Sigmoid colon (tissue), 7 donors: Measurements from ENCODE around the gene ART4. TPM values are rescaled to one million over a fixed set of nuclear protein-coding genes. Genes with fewer than 3 reads are reported as not detected.

Experiments
- DNase-seq: peaks from one replicate; pipeline ENCODE4 v3.0.0-alpha.2; 2019
- H3K27ac ChIP-seq, 4 donors: fragments of 200-600 bp; sonication (generic); one replicate each; pipeline ENCODE4 v1.5.1; 2016 to 2019; ENCODE audit warnings: mild to moderate bottlenecking in 1 of 4
- H3K27me3 ChIP-seq, 3 donors: fragments of 200-600 bp; sonication (generic); one replicate each; pipeline ENCODE4 v1.5.1; 2019; ENCODE audit warnings: mild to moderate bottlenecking in 1 of 3
- H3K36me3 ChIP-seq, 4 donors: fragments of 200-600 bp; sonication (generic); one replicate each; pipeline ENCODE4 v1.5.1; 2016 to 2019
- H3K4me1 ChIP-seq, 4 donors: fragments of 200-600 bp; sonication (generic); one replicate each; pipeline ENCODE4 v1.5.1; 2017 to 2019
- H3K4me3 ChIP-seq, 4 donors: fragments of 200-600 bp; sonication (generic); one replicate each; pipeline ENCODE4 v1.5.1; 2017 to 2019; ENCODE audit warnings: mild to moderate bottlenecking in 2 of 4, moderate library complexity in 1 of 4
- H3K9me3 ChIP-seq, 4 donors: fragments of 200-600 bp in 3 of 4; sonication (generic) in 3 of 4; one replicate each; pipeline versions ENCODE4 v1.5.1 to v1.6.1; 2013 to 2019
- EP300 ChIP-seq, 4 donors: sonication (generic); formaldehyde crosslinking; IDR thresholded peaks; one replicate each; pipeline ENCODE4 v1.6.1; 2017; ENCODE audit warnings: antibody characterized with exemption in 4 of 4
- POLR2A ChIP-seq, 2 donors: fragments of 450-650 bp; IDR thresholded peaks; one replicate each; pipeline ENCODE4 v1.6.1; 2016; ENCODE audit warnings: antibody characterized with exemption in 2 of 2, mild to moderate bottlenecking in 2 of 2, moderate library complexity in 2 of 2
- POLR2AphosphoS5 ChIP-seq, 4 donors: sonication (generic); formaldehyde crosslinking; IDR thresholded peaks; one replicate each; pipeline ENCODE4 v1.6.1; 2017; ENCODE audit warnings: antibody characterized with exemption in 4 of 4
- WGBS, 2 donors: extraction: QIAGEN DNeasy Blood & Tissue Kit; methylation state at CpG; one replicate each; pipeline ENCODE4 v1.1.7; 2013; 5-methylcytosine and 5-hydroxymethylcytosine counted together
- intact Hi-C: fragments of 100-400 bp; cut with DNase I; formaldehyde crosslinking; loops from one replicate; pipeline ENCODE4 v1.15.1; 2023
- polyA plus RNA-seq, 3 donors: library from polyadenylated mRNA; stranded (reverse); fragments of 200-250 nt; gene quantifications; one replicate each; pipeline ENCODE4 v1.2.3, GENCODE V29; 2013
- total RNA-seq, 4 donors: library from RNA; depleted of rRNA; stranded (reverse); fragments of >200 nt; gene quantifications; one replicate each; pipeline ENCODE4 v1.1.0, GENCODE V29; 2016
- TF ChIP-seq, protein P1 (sequence below), 4 experiments: fragments of 450-650 bp in 3 of 4; fragments of 200-600 bp in 1 of 4; IDR thresholded peaks; one replicate each; pipeline ENCODE4 v1.5.1; 2016 to 2019; ENCODE audit warnings: antibody characterized with exemption in 4 of 4, mild to moderate bottlenecking in 3 of 4, moderate library complexity in 2 of 4
- donor health status: healthy with polysubstance abuse.
- donor health status: Bipolar disorder and iron deficiency.
- donor health status: healthy.

ART4 gene
- total and polyA plus RNA-seq, 7 donors, result 0.27 to 3.1 (median 0.58) TPM; not detected in 1

DNA sequence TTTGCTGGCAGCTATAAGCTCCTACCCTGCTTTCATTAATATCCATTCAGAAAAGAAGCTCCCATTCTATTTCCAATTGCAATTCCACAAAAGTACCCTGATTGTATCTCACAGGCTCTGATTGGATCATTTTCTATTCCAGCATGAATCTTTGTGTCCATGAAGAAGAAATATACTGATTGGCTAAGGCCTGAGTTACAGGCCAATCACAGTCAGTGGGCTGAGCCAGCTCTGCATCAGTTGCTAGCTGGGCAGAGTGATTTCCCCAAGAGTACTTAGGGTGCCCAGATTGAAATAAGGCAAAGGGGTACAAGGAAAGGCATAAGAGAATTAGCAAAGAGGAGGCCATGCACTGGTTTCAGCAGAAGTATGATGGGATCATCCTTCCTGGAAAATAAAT is 14.4 kb downstream of the ART4 start:
- H3K9me3 ChIP-seq, result no peaks in the 10 kb centered on the region
- no peaks in the 10 kb centered on the region for H3K27me3 ChIP-seq
- no peak for TF ChIP-seq EP300 (IDR thresholded peaks at IDR 0.05)
- TF ChIP-seq POLR2AphosphoS5 (IDR thresholded peaks at IDR 0.05), result no peak
- TF ChIP-seq, protein P1, sequence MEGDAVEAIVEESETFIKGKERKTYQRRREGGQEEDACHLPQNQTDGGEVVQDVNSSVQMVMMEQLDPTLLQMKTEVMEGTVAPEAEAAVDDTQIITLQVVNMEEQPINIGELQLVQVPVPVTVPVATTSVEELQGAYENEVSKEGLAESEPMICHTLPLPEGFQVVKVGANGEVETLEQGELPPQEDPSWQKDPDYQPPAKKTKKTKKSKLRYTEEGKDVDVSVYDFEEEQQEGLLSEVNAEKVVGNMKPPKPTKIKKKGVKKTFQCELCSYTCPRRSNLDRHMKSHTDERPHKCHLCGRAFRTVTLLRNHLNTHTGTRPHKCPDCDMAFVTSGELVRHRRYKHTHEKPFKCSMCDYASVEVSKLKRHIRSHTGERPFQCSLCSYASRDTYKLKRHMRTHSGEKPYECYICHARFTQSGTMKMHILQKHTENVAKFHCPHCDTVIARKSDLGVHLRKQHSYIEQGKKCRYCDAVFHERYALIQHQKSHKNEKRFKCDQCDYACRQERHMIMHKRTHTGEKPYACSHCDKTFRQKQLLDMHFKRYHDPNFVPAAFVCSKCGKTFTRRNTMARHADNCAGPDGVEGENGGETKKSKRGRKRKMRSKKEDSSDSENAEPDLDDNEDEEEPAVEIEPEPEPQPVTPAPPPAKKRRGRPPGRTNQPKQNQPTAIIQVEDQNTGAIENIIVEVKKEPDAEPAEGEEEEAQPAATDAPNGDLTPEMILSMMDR (IDR thresholded peaks at IDR 0.05), result no peak
- no peaks in the 10 kb centered on the region for H3K4me1 ChIP-seq
- H3K36me3 ChIP-seq, result no peaks in the 10 kb centered on the region
- no peak for DNase-seq
- no peak overlapping the region for H3K27ac ChIP-seq
- H3K4me3 ChIP-seq, result no peak overlapping the region
- intact Hi-C loops, result no loop called here

DNA sequence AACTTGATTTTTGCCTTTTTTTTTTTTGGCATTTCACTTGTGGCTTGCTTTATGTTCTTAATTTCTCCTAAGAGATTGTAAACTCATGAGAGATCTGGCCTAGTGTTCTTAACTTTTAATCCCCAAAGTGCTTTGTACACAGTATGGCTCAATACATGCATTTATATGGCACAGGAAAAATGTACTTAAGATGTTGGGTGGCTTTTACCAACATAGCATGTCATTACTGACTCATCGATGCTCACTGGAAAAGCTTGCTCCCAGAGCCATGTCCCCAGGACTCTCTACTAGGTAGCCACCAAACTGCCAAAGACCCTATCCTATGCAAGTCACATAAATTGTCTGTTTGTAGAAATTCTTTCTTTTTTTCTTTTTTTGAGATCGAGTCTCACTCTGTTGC is 16.3 kb downstream of the ART4 start:
- intact Hi-C loops, result no loop called here
- TF ChIP-seq EP300 (IDR thresholded peaks at IDR 0.05) (no peak), POLR2A (IDR thresholded peaks at IDR 0.05) (no peak), POLR2AphosphoS5 (IDR thresholded peaks at IDR 0.05) (no peak)
- TF ChIP-seq, protein P1 (IDR thresholded peaks at IDR 0.05), result no peak
- H3K9me3 ChIP-seq, result no peaks in the 10 kb centered on the region
- WGBS, 2 donors, result 91 to 95% methylated on average over 2 of the region's 2 CpGs
- no peaks in the 10 kb centered on the region for H3K27me3 ChIP-seq
- no peak overlapping the region for H3K27ac ChIP-seq
- DNase-seq, result no peak
- H3K4me3 ChIP-seq, result no peak overlapping the region
- no peaks in the 10 kb centered on the region for H3K4me1 ChIP-seq
- no peaks in the 10 kb centered on the region for H3K36me3 ChIP-seq

DNA sequence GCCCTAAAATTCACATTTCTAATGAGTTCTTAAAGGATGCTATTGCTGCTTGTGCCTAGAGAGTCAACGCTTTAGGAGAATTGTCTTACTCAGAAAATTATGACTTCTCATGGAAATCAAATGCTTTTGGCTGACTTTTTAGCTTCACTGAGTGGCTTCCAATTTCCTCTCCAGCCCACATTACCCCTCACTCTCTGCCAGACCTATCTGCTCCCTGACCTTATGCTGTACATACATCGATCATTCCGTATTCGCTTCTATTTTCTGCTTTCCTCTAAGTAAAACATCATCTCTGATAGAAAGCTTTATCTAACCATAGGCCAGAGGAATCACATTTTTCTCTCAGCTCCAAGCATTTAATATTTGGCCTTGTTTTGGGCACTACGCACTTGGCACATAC is 16.8 kb downstream of the ART4 start:
- intact Hi-C loops, result no loop called here
- 88 to 95% methylated on average over 5 of the region's 5 CpGs for WGBS, 2 donors
- H3K9me3 ChIP-seq, result no peaks in the 10 kb centered on the region
- H3K27ac ChIP-seq, result no peak overlapping the region
- H3K4me1 ChIP-seq, result no peaks in the 10 kb centered on the region
- H3K4me3 ChIP-seq, result no peak overlapping the region
- no peak for DNase-seq
- no peaks in the 10 kb centered on the region for H3K36me3 ChIP-seq
- TF ChIP-seq, protein P1 (IDR thresholded peaks at IDR 0.05), result no peak
- TF ChIP-seq EP300 (IDR thresholded peaks at IDR 0.05) (no peak), POLR2AphosphoS5 (IDR thresholded peaks at IDR 0.05) (no peak), POLR2A (IDR thresholded peaks at IDR 0.05) (no peak)
- H3K27me3 ChIP-seq, result no peaks in the 10 kb centered on the region

DNA sequence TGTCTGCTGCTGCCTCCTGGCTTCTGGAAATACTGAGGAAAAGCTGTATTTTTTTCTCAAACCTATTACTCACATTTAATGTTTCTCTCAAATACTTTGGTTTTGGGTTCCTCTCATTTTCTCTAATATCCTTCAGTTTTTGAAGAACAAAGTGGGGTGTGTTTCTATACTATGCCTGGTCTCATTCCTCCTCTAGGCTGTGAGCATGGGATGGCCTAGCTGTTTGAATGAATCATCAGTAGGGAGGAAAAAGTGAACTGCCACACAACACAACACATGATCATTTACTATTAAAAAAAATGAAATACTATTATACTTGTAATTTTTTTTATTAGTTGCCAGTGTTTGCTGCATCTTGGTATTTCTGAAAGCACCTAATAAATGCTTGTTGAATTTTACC is 18.1 kb downstream of the ART4 start:
- TF ChIP-seq, protein P1 (IDR thresholded peaks at IDR 0.05), result no peak
- TF ChIP-seq EP300 (IDR thresholded peaks at IDR 0.05), result no peak
- TF ChIP-seq POLR2AphosphoS5 (IDR thresholded peaks at IDR 0.05), result no peak
- no peak for TF ChIP-seq POLR2A (IDR thresholded peaks at IDR 0.05)
- intact Hi-C loops, result no loop called here
- Histone ChIP-seq H3K27ac (no peak overlapping the region), H3K4me1 (no peaks in the 10 kb centered on the region), H3K27me3 (no peaks in the 10 kb centered on the region), H3K36me3 (no peaks in the 10 kb centered on the region), H3K9me3 (no peaks in the 10 kb centered on the region), H3K4me3 (no peak overlapping the region)
- no peak for DNase-seq

DNA sequence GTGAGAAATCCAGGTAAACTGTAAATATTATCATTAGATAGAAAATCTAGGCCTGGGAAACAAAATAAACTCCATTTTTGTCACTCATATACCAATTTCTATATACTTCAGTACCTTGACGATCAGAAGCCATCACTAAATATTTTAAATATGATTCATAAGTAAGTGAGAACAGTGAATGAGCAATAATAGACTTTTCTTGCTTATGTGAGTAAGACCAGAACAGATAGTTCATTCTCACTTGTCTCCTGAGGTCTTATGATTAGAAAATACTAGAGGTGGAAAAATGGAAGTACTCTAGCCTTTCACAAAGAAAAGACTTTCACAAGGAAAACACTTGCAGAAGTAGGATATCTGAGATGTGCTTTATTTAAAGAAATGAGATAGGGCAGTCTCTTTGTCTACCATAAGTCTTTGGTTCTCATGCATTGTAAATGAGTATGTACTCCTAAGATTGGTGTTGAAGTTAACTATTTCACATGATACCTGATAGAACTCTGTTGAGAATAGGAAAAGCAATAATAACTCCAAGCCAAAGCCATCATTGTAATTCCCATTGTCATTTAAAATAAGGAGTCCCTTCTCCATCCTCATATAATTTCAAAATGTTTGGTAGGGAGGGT is 19.2 kb downstream of the ART4 start:
- Histone ChIP-seq H3K27ac (no peak overlapping the region), H3K36me3 (no peaks in the 10 kb centered on the region), H3K27me3 (no peaks in the 10 kb centered on the region), H3K9me3 (no peaks in the 10 kb centered on the region), H3K4me1 (no peaks in the 10 kb centered on the region), H3K4me3 (no peak overlapping the region)
- intact Hi-C loops, result no loop called here
- DNase-seq, result no peak
- TF ChIP-seq EP300 (IDR thresholded peaks at IDR 0.05) (no peak), POLR2AphosphoS5 (IDR thresholded peaks at IDR 0.05) (no peak), POLR2A (IDR thresholded peaks at IDR 0.05) (no peak)
- TF ChIP-seq, protein P1 (IDR thresholded peaks at IDR 0.05), result no peak
- 78 to 79% methylated on average over 1 of the region's 1 CpG for WGBS, 2 donors
